PC-9 (cell line): ENCODE results near the gene KRTAP5-5. TPM values are rescaled to one million over a fixed set of nuclear protein-coding genes. Genes with fewer than 3 reads are reported as not detected.

ENCODE experiments used
- BruUV-seq: library from RNA; stranded (reverse); fragments of 400-500 nt; replicated peaks from 2 replicates; lab custom pipeline; 2021; lab: Mats Ljungman, UMichigan
- CTCF ChIA-PET: fragments of 300-600 bp; sonication (Branson Sonifier 250); formaldehyde crosslinking; loops from one replicate; lab custom pipeline; 2022; ENCODE audit warnings: antibody characterized with exemption; lab: Charles Lee
- POLR2A ChIA-PET: fragments of 300-600 bp; sonication (Branson Sonifier 250); formaldehyde crosslinking; loops from one replicate; lab custom pipeline; 2022; ENCODE audit warnings: antibody characterized with exemption; ENCODE audit not compliant: unreplicated experiment; lab: Charles Lee
- DNase-seq, 2 experiments: peaks; one replicate each; pipeline versions ENCODE4 v3.0.0 to v3.0.0-alpha.2; 2015 to 2022; ENCODE audit warnings: mixed read lengths in 1 of 2
- H2AFZ ChIP-seq: fragments of 200-600 bp; sonication (generic); 2 replicates; pipeline ENCODE4 v1.8.1; 2017; ENCODE audit warnings: antibody characterized with exemption
- H3F3A ChIP-seq: fragments of 200-600 bp; sonication (generic); 2 replicates; pipeline ENCODE4 v1.8.1; 2017; ENCODE audit warnings: antibody characterized with exemption, mild to moderate bottlenecking, low read depth; ENCODE audit not compliant: insufficient read depth
- H3K27ac ChIP-seq: fragments of 200-600 bp; sonication (generic); 2 replicates; pipeline ENCODE4 v1.6.1; 2016; ENCODE audit warnings: mixed run types
- H3K27me3 ChIP-seq: fragments of 200-600 bp; sonication (generic); 2 replicates; pipeline ENCODE4 v1.6.1; 2016; ENCODE audit warnings: low read depth, mixed run types; ENCODE audit not compliant: insufficient read depth
- H3K36me3 ChIP-seq: fragments of 200-600 bp; sonication (generic); 2 replicates; pipeline ENCODE4 v1.6.1; 2016; ENCODE audit warnings: low read depth, mixed run types
- H3K4me1 ChIP-seq: fragments of 200-600 bp; sonication (generic); replicated peaks from 2 replicates; pipeline ENCODE4 v1.6.1; 2016; ENCODE audit warnings: mixed run types; ENCODE audit not compliant: insufficient read depth
- H3K4me2 ChIP-seq: fragments of 200-600 bp; sonication (generic); 2 replicates; pipeline ENCODE4 v1.6.1; 2017; ENCODE audit warnings: mixed run types
- H3K4me3 ChIP-seq: fragments of 200-600 bp; sonication (generic); 2 replicates; pipeline ENCODE4 v1.6.1; 2016; ENCODE audit warnings: mixed run types
- H3K79me2 ChIP-seq: fragments of 200-600 bp; sonication (generic); 2 replicates; pipeline ENCODE4 v1.6.1; 2017; ENCODE audit warnings: low read depth, mixed run types
- H3K9me2 ChIP-seq: fragments of 200-600 bp; sonication (generic); 2 replicates; pipeline ENCODE4 v1.8.1; 2017; ENCODE audit warnings: mild to moderate bottlenecking; ENCODE audit not compliant: insufficient read depth
- H3K9me3 ChIP-seq: fragments of 200-600 bp; sonication (generic); 2 replicates; pipeline ENCODE4 v1.8.1; 2016; ENCODE audit warnings: low read depth; ENCODE audit not compliant: insufficient read depth
- H4K20me1 ChIP-seq: fragments of 200-600 bp; sonication (generic); 2 replicates; pipeline ENCODE4 v1.8.1; 2017; ENCODE audit not compliant: insufficient read depth
- EZH2 ChIP-seq: fragments of 200-600 bp; sonication (generic); IDR thresholded peaks from 2 replicates; pipeline ENCODE4 v1.8.0; 2017; ENCODE audit warnings: antibody characterized with exemption, low read depth
- intact Hi-C: fragments of 100-400 bp; cut with micrococcal nuclease; formaldehyde crosslinking; loops from one replicate; pipeline ENCODE4 v1.10.0; 2022; ENCODE audit not compliant: unreplicated experiment
- total RNA-seq: library from RNA; stranded (reverse); gene quantifications from 2 replicates; pipeline ENCODE4 v1.2.3, GENCODE V29; 2021
- TF ChIP-seq, protein P1 (sequence below): fragments of 200-600 bp; sonication (generic); conservative IDR thresholded peaks from 2 replicates; pipeline ENCODE4 v1.6.1; 2017; ENCODE audit warnings: mixed run types, antibody characterized with exemption, mild to moderate bottlenecking, moderate library complexity

KRTAP5-5 gene
- total RNA-seq, 1 experiment from 2014 or later, result not detected

DNA sequence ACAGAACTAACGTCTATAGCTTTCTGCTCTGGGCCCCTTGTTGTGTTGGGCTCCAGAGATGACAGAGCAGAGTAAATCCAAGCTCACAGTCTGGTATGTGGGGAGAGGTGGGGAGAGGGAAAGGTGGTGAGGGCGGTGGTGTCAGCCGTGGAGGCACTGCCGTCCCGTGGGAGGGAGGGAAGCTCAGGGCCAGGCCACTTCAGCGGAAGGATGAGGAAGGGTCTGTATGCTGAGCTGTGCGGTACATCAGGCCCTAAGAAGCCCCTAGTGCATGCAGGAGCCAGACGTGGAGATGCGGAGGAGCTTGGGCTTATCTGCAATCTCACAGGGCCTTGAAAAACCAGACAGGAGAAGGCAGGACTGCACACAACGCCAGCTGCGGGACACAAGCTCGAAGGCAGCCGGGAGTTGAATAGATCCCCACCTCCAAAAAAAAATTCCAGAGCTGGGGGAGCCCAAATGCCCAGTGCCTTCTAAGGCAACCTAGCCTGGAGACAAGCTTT lies 1.5 kb downstream of the KRTAP5-5 start:
- Histone ChIP-seq H3K9me2 (no peaks in the 10 kb centered on the region), H3K27me3 (peaks cover 70% of the 10 kb centered on the region), H3K27ac (no peak overlapping the region), H3K79me2 (no peaks in the 10 kb centered on the region), H3K9me3 (no peaks in the 10 kb centered on the region), H3K4me3 (no peak overlapping the region), H2AFZ (no peak overlapping the region), H3K36me3 (no peaks in the 10 kb centered on the region), H3F3A (no peaks in the 10 kb centered on the region), H3K4me2 (no peak overlapping the region), H4K20me1 (no peaks in the 10 kb centered on the region), H3K4me1 (no peaks in the 10 kb centered on the region)
- CTCF ChIA-PET, result no interaction called here
- intact Hi-C loops, result no loop called here
- BruUV-seq, result no TSS peak
- no peak for TF ChIP-seq EZH2
- TF ChIP-seq, protein P1, sequence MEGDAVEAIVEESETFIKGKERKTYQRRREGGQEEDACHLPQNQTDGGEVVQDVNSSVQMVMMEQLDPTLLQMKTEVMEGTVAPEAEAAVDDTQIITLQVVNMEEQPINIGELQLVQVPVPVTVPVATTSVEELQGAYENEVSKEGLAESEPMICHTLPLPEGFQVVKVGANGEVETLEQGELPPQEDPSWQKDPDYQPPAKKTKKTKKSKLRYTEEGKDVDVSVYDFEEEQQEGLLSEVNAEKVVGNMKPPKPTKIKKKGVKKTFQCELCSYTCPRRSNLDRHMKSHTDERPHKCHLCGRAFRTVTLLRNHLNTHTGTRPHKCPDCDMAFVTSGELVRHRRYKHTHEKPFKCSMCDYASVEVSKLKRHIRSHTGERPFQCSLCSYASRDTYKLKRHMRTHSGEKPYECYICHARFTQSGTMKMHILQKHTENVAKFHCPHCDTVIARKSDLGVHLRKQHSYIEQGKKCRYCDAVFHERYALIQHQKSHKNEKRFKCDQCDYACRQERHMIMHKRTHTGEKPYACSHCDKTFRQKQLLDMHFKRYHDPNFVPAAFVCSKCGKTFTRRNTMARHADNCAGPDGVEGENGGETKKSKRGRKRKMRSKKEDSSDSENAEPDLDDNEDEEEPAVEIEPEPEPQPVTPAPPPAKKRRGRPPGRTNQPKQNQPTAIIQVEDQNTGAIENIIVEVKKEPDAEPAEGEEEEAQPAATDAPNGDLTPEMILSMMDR, result no peak
- no peak for DNase-seq
- POLR2A ChIA-PET, result no interaction called here

DNA sequence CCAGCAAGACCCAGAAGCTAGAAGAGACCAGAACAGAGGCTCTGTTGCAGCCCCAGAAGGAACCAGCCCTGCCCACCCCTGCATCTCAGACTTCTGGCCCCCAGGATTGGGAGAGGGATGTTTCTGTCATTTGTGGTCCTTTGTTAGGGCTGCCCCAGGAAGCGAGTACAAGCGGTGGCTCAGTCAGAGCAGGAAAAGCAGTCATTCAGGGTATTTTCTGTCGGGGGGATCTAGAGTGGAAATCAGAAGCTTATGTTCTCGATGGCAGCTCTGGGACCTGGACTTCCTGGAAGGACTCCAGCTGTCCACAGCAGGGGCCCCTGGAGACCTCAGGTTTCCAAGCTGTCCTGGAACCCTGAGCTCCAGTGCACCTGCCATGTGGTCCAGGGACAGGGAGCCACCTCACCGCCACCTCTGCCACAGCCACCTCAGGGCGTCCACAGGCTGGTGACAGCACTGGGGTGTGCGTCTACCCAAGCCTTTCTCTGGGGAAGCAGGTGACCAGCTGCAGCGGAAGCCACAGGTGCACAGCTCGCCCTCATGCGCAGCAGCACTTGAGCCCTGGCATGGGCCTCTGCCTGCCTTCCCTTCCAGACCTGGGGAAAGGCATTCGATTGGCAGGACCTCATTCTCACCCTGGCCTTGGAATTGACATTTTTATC lies 2.6 kb downstream of the KRTAP5-5 start:
- Histone ChIP-seq H3K4me3 (no peak overlapping the region), H3K79me2 (no peaks in the 10 kb centered on the region), H3K27me3 (peaks cover 67% of the 10 kb centered on the region), H2AFZ (no peak overlapping the region), H3K4me2 (no peak overlapping the region), H4K20me1 (no peaks in the 10 kb centered on the region), H3K9me2 (no peaks in the 10 kb centered on the region), H3K9me3 (no peaks in the 10 kb centered on the region), H3F3A (no peaks in the 10 kb centered on the region), H3K36me3 (no peaks in the 10 kb centered on the region), H3K4me1 (no peaks in the 10 kb centered on the region), H3K27ac (no peak overlapping the region)
- intact Hi-C loops, result no loop called here
- TF ChIP-seq, protein P1, result no peak
- ChIA-PET CTCF (no interaction called here), POLR2A (no interaction called here)
- no TSS peak for BruUV-seq
- no peak for DNase-seq

DNA sequence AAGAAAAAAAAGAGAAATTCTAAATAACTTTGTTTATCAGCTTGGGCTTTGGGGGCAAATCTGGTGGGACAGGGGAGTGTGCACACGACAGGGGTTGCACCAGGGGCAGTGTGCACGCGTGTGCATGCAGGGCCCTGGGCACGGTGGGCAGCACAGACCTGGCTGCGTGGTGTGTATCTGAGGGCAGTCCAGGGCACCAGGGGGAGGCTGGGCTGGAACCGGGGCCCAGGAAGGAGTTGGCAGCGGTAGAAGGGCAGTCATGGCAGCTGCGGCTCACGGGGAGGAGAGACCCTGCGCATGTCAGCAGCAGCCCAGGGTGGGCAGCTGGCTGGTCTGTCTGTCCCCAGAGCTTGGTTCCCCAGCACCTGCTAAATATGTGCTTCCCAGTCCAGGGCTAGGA lies 4.3 kb downstream of the KRTAP5-5 start:
- Histone ChIP-seq H3K36me3 (no peaks in the 10 kb centered on the region), H3K27ac (no peak overlapping the region), H3F3A (no peaks in the 10 kb centered on the region), H3K79me2 (no peaks in the 10 kb centered on the region), H4K20me1 (no peaks in the 10 kb centered on the region), H3K4me3 (no peak overlapping the region), H3K4me2 (no peak overlapping the region), H3K9me2 (no peaks in the 10 kb centered on the region), H2AFZ (no peak overlapping the region), H3K9me3 (no peaks in the 10 kb centered on the region), H3K4me1 (no peaks in the 10 kb centered on the region), H3K27me3 (peaks cover 58% of the 10 kb centered on the region)
- DNase-seq, result no peak
- BruUV-seq, result no TSS peak
- intact Hi-C loops, result no loop called here
- TF ChIP-seq, protein P1, result no peak
- no peak for TF ChIP-seq EZH2
- POLR2A ChIA-PET, result no interaction called here
- CTCF ChIA-PET, result interaction anchor here (0.6 kb wide), 1 partner anchor 303 kb away, joined by 3 read pairs; no protein-coding TSS in a partner anchor
